Neuronal stem cell (in vitro differentiated cells): Measurements from ENCODE around the gene TRH.
"Not testable (repeated sequence)": the region's sequence is repeated elsewhere in the genome, so short reads cannot be mapped to it uniquely, and the experiment has no call there.

Experiments
- DNase-seq: peaks from one replicate; pipeline ENCODE4 v3.0.0-alpha.2; 2013; ENCODE audit warnings: low spot score
- H2AFZ ChIP-seq: one replicate; pipeline ENCODE4 v1.6.1; 2013; ENCODE audit warnings: mild to moderate bottlenecking, low read length, inconsistent platforms
- H2AK5ac ChIP-seq: 2 replicates; pipeline ENCODE4 v1.6.1; 2013; ENCODE audit warnings: low read depth, mild to moderate bottlenecking, inconsistent platforms, low read length, moderate library complexity, mixed read lengths
- H2BK120ac ChIP-seq: 2 replicates; pipeline ENCODE4 v1.6.1; 2013; ENCODE audit warnings: low read depth, mild to moderate bottlenecking, inconsistent platforms, low read length, moderate library complexity, mixed read lengths
- H2BK12ac ChIP-seq: one replicate; pipeline ENCODE4 v1.6.1; 2013; ENCODE audit warnings: low read length, inconsistent platforms
- H2BK15ac ChIP-seq: 2 replicates; pipeline ENCODE4 v1.6.1; 2013; ENCODE audit warnings: mild to moderate bottlenecking, low read length, inconsistent platforms, mixed read lengths
- H2BK5ac ChIP-seq: one replicate; pipeline ENCODE4 v1.6.1; 2013; ENCODE audit warnings: inconsistent platforms, mild to moderate bottlenecking, low read length, moderate library complexity
- H3K14ac ChIP-seq: one replicate; pipeline ENCODE4 v1.6.1; 2013; ENCODE audit warnings: low read length, inconsistent platforms
- H3K18ac ChIP-seq: 2 replicates; pipeline ENCODE4 v1.6.1; 2013; ENCODE audit warnings: low read length, inconsistent platforms
- H3K23ac ChIP-seq: 2 replicates; pipeline ENCODE4 v1.6.1; 2013; ENCODE audit warnings: low read depth, mild to moderate bottlenecking, mixed read lengths, low read length, inconsistent platforms; ENCODE audit not compliant: poor library complexity
- H3K27ac ChIP-seq: replicated peaks from 3 replicates; pipeline ENCODE4 v1.5.1; 2013; ENCODE audit warnings: low read length, inconsistent platforms
- H3K27me3 ChIP-seq, 3 experiments: 2 replicates each; pipeline ENCODE4 v1.6.1; 2013; ENCODE audit warnings: low read length in 3 of 3, mild to moderate bottlenecking in 2 of 3, inconsistent platforms in 1 of 3, low read depth in 1 of 3, mixed read lengths in 1 of 3, moderate library complexity in 1 of 3; ENCODE audit not compliant: control insufficient read depth in 3 of 3, insufficient read depth in 3 of 3
- H3K36me3 ChIP-seq, 2 donors: replicated peaks in 1 of 2; 2 replicates each; pipeline ENCODE4 v1.6.1; 2013; ENCODE audit warnings: low read length in 2 of 2; ENCODE audit not compliant: control insufficient read depth in 2 of 2, insufficient read depth in 2 of 2
- H3K4ac ChIP-seq: 2 replicates; pipeline ENCODE4 v1.6.1; 2013; ENCODE audit warnings: inconsistent platforms, mild to moderate bottlenecking, low read length, moderate library complexity
- H3K4me1 ChIP-seq, 2 donors: 1 replicate in 1 of 2; 2 replicates in 1 of 2; pipeline ENCODE4 v1.6.1; 2013; ENCODE audit warnings: low read length in 2 of 2, low read depth in 1 of 2; ENCODE audit not compliant: control insufficient read depth in 2 of 2, insufficient read depth in 1 of 2
- H3K4me2 ChIP-seq: one replicate; pipeline ENCODE4 v1.6.1; 2013; ENCODE audit warnings: mild to moderate bottlenecking, low read length, inconsistent platforms; ENCODE audit not compliant: insufficient read depth, poor library complexity, severe bottlenecking
- H3K4me3 ChIP-seq, 2 donors: 2 replicates each; pipeline ENCODE4 v1.5.1; 2013; ENCODE audit warnings: low read length in 2 of 2, mild to moderate bottlenecking in 2 of 2, inconsistent platforms in 1 of 2, moderate library complexity in 1 of 2
- H3K79me1 ChIP-seq: one replicate; pipeline ENCODE4 v1.6.1; 2013; ENCODE audit warnings: low read depth, mild to moderate bottlenecking, inconsistent platforms, low read length, moderate library complexity
- H3K9ac ChIP-seq: one replicate; pipeline ENCODE4 v1.6.1; 2013; ENCODE audit warnings: mild to moderate bottlenecking, low read depth, low read length, inconsistent platforms; ENCODE audit not compliant: poor library complexity
- H3K9me3 ChIP-seq, 2 donors: replicated peaks in 1 of 2; 2 replicates each; pipeline versions ENCODE3 to v1.6.1; 2013; ENCODE audit warnings: low read length in 2 of 2, mild to moderate bottlenecking in 2 of 2, inconsistent platforms in 1 of 2, low read depth in 1 of 2, mixed read lengths in 1 of 2, moderate library complexity in 1 of 2; ENCODE audit not compliant: control insufficient read depth in 2 of 2, insufficient read depth in 1 of 2
- H4K8ac ChIP-seq: one replicate; pipeline ENCODE4 v1.6.1; 2013; ENCODE audit warnings: low read depth, mild to moderate bottlenecking, inconsistent platforms, low read length, moderate library complexity
- H4K91ac ChIP-seq: one replicate; pipeline ENCODE4 v1.6.1; 2013; ENCODE audit warnings: low read length, low read depth, mild to moderate bottlenecking, inconsistent platforms; ENCODE audit not compliant: poor library complexity
- WGBS, 2 donors: extraction: QIAGEN DNeasy Blood & Tissue Kit; methylation state at CpG; one replicate each; pipeline ENCODE4 v1.1.7; 2013; ENCODE audit warnings: missing lambda C conversion rate in 2 of 2, mixed read lengths in 1 of 2; ENCODE audit not compliant: insufficient read length in 2 of 2, insufficient replicate concordance in 1 of 2; ENCODE audit errors: extremely low coverage in 2 of 2; 5-methylcytosine and 5-hydroxymethylcytosine counted together

The TRH gene

GRCh38 chr3:130026146-130026829, 51.8 kb downstream of the TRH start:
- H2BK5ac ChIP-seq, H2BK12ac ChIP-seq, H3K9ac ChIP-seq, H3K4me3 ChIP-seq, H3K14ac ChIP-seq, DNase-seq, H2AK5ac ChIP-seq, H3K18ac ChIP-seq, H3K23ac ChIP-seq, H3K9me3 ChIP-seq, H2AFZ ChIP-seq, H4K8ac ChIP-seq, H3K4ac ChIP-seq, H2BK120ac ChIP-seq, H4K91ac ChIP-seq, H3K27me3 ChIP-seq, H3K27ac ChIP-seq, H3K4me2 ChIP-seq, H3K79me1 ChIP-seq, H2BK15ac ChIP-seq, H3K36me3 ChIP-seq, H3K4me1 ChIP-seq: not testable (repeated sequence)
- WGBS, 2 donors: no CpG with 5 or more reads among the region's 14 CpGs

DNA sequence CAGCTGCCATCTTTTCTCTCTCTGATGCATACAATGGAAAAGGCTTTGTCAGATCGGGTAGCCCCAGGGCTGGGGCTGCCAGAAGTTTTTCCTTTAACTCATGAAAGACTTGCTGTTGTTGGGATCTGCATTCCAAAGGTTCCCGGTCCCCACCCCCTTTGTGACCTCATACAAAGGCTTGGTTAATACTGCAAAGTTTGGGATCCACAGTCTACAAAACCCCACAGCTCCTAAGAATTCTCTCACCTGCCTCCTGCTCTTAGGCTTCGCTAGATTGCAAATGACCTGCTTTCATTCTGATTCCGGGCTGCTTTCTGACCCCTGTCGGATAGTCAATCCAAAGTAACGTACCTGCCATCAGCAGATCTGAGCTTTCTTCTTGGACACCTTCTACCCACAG, 52.9 kb downstream of the TRH start:
- not testable (repeated sequence) for H3K4me1 ChIP-seq, H4K8ac ChIP-seq, H3K27me3 ChIP-seq, H2AK5ac ChIP-seq, H3K18ac ChIP-seq, H3K4me2 ChIP-seq, H3K4me3 ChIP-seq, H3K23ac ChIP-seq, H3K9me3 ChIP-seq, DNase-seq, H2BK120ac ChIP-seq, H2BK15ac ChIP-seq, H3K4ac ChIP-seq, H4K91ac ChIP-seq, H2BK12ac ChIP-seq, H3K79me1 ChIP-seq, H2AFZ ChIP-seq, H3K14ac ChIP-seq, H2BK5ac ChIP-seq, H3K9ac ChIP-seq, H3K36me3 ChIP-seq
- H3K27ac ChIP-seq: peak overlapping the region; percentile 49
- WGBS, 2 donors: no CpG with 5 or more reads among the region's 6 CpGs
